Skeletal muscle cell (primary cell): ENCODE data around the gene PAPPA.
A peak's percentile ranks its signal among the peaks of the same experiment; 100 is the strongest.

ENCODE experiments used
- DNase-seq: peaks from one replicate; pipeline ENCODE4 v3.0.0-alpha.2; 2010; ENCODE audit warnings: low read depth
- H3K4me3 ChIP-seq: 2 replicates; pipeline ENCODE4 v1.5.1; 2011; ENCODE audit warnings: low read depth, mild to moderate bottlenecking, control low read depth, low read length, moderate library complexity

The PAPPA gene

GRCh38 chr9:116174347-116174746, 20.8 kb downstream of the PAPPA start:
- DNase-seq = no peak
- no peak overlapping the region for H3K4me3 ChIP-seq

- no peak for DNase-seq
- H3K4me3 ChIP-seq = no peak overlapping the region
These were observed 22.0 kb downstream of the PAPPA start for GRCh38 chr9:116175614-116176013.

- no peak overlapping the region for H3K4me3 ChIP-seq
- DNase-seq = no peak
These were observed 25.1 kb downstream of the PAPPA start for GRCh38 chr9:116178481-116179211.

GRCh38 chr9:116179568-116179967, 26.0 kb downstream of the PAPPA start:
- no peak overlapping the region for H3K4me3 ChIP-seq
- DNase-seq = no peak

GRCh38 chr9:116181853-116182610, 28.4 kb downstream of the PAPPA start:
- DNase-seq = no peak
- no peak overlapping the region for H3K4me3 ChIP-seq

- DNase-seq = no peak
- no peak overlapping the region for H3K4me3 ChIP-seq
These were observed 29.3 kb downstream of the PAPPA start for GRCh38 chr9:116182876-116183275.

- no peak for DNase-seq
- H3K4me3 ChIP-seq = no peak overlapping the region
These were observed 34.1 kb downstream of the PAPPA start for GRCh38 chr9:116187570-116188170.

- H3K4me3 ChIP-seq = no peak overlapping the region
- no peak for DNase-seq
These were observed 36.1 kb downstream of the PAPPA start for GRCh38 chr9:116189683-116190082.

- peak; percentile 77 for DNase-seq
- H3K4me3 ChIP-seq = no peak overlapping the region
These were observed 37.2 kb downstream of the PAPPA start for GRCh38 chr9:116190637-116191396.

GRCh38 chr9:116191576-116192415, 38.2 kb downstream of the PAPPA start:
- DNase-seq = no peak
- no peak overlapping the region for H3K4me3 ChIP-seq

- no peak overlapping the region for H3K4me3 ChIP-seq
- peak; percentile 64 for DNase-seq
These were observed 40.0 kb downstream of the PAPPA start for GRCh38 chr9:116193636-116194035.

GRCh38 chr9:116196806-116197205, 43.2 kb downstream of the PAPPA start:
- DNase-seq = no peak
- no peak overlapping the region for H3K4me3 ChIP-seq

GRCh38 chr9:116198344-116198743, 44.8 kb downstream of the PAPPA start:
- no peak for DNase-seq
- no peak overlapping the region for H3K4me3 ChIP-seq

GRCh38 chr9:116202219-116202912, 48.8 kb downstream of the PAPPA start:
- H3K4me3 ChIP-seq = no peak overlapping the region
- no peak for DNase-seq

GRCh38 chr9:116204252-116204882, 50.8 kb downstream of the PAPPA start:
- no peak for DNase-seq

GRCh38 chr9:116207371-116208111, 54.0 kb downstream of the PAPPA start:
- no peak overlapping the region for H3K4me3 ChIP-seq
- DNase-seq = no peak

More at GRCh38 chr9:116204252-116204882, 50.8 kb downstream of the PAPPA start:
- no peak overlapping the region for H3K4me3 ChIP-seq
